A549 treated with dexamethasone at 1 μM for 4 hours (cell line): ENCODE measurements around the gene RNU4-1. TPM values are rescaled to one million over a fixed set of nuclear protein-coding genes. Genes with fewer than 3 reads are reported as not detected.

Experiments used
- total RNA-seq: library from RNA; stranded (reverse); fragments of 200-300 nt; extraction: Qiagen RNA extraction; gene quantifications from 5 replicates; pipeline ENCODE4 v1.2.3, GENCODE V29; 2022

The RNU4-1 gene
- not detected in 5 replicates for total RNA-seq

GRCh38 chr12:120292661-120293531 is at the start of gene RNU4-1:
Gene RNU4-1 (minus strand): TSS chr12:120293237.

GRCh38 chr12:120327593-120327992 is 34.6 kb upstream of the RNU4-1 start, which contains the start of gene PLA2G1B:
Gene PLA2G1B (minus strand): TSS chr12:120327779. CDS start chr12:120327753, 26 bp downstream.

DNA sequence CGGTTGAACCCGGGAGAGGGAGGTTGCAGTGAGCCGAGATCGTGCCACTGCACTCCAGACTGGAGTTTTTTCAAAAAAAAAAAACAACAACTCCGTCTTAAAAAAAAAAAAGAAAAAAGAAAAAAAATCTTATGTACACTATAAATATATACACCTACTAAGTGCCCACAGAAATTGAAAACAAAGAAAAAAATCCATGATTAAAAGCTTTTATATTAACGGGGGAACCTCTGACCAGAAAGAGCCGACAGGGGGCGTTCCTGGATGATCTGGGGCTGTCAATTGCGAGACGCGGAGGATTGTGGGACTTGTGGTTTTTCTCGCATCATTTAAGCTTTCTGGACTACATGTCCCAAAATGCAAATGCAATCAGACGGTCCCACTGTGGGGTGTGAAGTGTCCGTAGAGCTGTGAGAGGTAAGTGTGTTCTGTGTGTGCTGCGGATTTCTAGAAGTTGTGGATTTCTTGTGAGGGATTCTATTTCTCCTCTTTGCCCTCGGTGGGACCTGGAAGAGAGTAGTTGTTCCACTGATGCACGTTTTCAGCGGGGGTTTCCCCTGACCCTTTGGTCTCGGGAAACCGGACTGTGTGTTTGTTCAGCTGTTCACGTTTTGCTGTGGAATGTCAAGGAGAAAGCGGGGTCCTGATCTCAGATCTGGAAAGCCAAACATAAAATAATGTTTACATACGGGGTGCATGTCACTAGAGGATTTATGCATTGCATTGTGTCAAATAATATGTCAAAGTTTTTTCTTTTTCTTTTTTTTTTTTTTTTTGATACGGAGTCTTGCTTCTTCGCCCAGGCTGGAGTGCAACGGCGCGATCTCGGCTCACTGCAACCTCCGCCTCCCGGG is 9.2 kb upstream of the RNU4-1 start, which contains the start of gene SIRT4:
Gene SIRT4, plus strand, starts transcription at position 360 of the 854 bp plus-strand sequence. CDS start 1,241 bp downstream, outside the sequence.

GRCh38 chr12:120265473-120266179 is 27.4 kb downstream of the RNU4-1 start, which contains the start of gene PXN:
Gene PXN (minus strand): TSS chr12:120265730. CDS start chr12:120265629, 101 bp downstream.

Other genes with a start within 250 kb of the RNU4-1 start
- 62.8 to 86.2 TPM (median 85.4 TPM) in 5 replicates for gene RAB35, start 176.5 kb downstream of the RNU4-1 start, total RNA-seq
- gene GCN1, start 98.5 kb downstream of the RNU4-1 start, total RNA-seq: 35.5 to 64.4 TPM (median 61.2 TPM) in 5 replicates
- gene RPLP0, start 92.1 kb downstream of the RNU4-1 start, total RNA-seq: 3,199 to 3,437 TPM (median 3,274 TPM) in 5 replicates
- gene PXN, start 27.5 kb downstream of the RNU4-1 start, total RNA-seq: 187 to 269 TPM (median 251 TPM) in 5 replicates
- gene RNU4-2, start 1.3 kb downstream of the RNU4-1 start, total RNA-seq: 23.5 TPM in 1 of 5 replicates, not detected in the others
- 0.57 to 1.0 TPM (median 0.65 TPM) in 5 replicates for gene SIRT4, start 9.1 kb upstream of the RNU4-1 start, total RNA-seq
- 0.18 TPM in 1 of 5 replicates, not detected in the others for gene PLA2G1B, start 34.5 kb upstream of the RNU4-1 start, total RNA-seq
- gene MSI1, start 75.9 kb upstream of the RNU4-1 start, total RNA-seq: 0.99 to 1.9 TPM (median 1.2 TPM) in 5 replicates
- gene COX6A1, start 144.9 kb upstream of the RNU4-1 start, total RNA-seq: 768 to 832 TPM (median 783 TPM) in 5 replicates
- 66.3 to 85.3 TPM (median 69.9 TPM) in 5 replicates for gene TRIAP1, start 153.1 kb upstream of the RNU4-1 start, total RNA-seq
- gene GATC, start 153.2 kb upstream of the RNU4-1 start, total RNA-seq: 18.1 to 23.3 TPM (median 21.8 TPM) in 5 replicates
- 187 to 211 TPM (median 199 TPM) in 5 replicates for gene SRSF9, start 176.5 kb upstream of the RNU4-1 start, total RNA-seq
- 602 to 740 TPM (median 629 TPM) in 5 replicates for gene DYNLL1, start 202.9 kb upstream of the RNU4-1 start, total RNA-seq
- 25.7 to 27.0 TPM (median 26.7 TPM) in 5 replicates for gene COQ5, start 235.9 kb upstream of the RNU4-1 start, total RNA-seq
- 93.9 to 116 TPM (median 103 TPM) in 5 replicates for gene RNF10, start 241.1 kb upstream of the RNU4-1 start, total RNA-seq